Neural progenitor cell (in vitro differentiated cells): ENCODE results near the gene ANAPC7.

Experiments
- CTCF ChIP-seq: fragments of 200-600 bp; sonication (generic); IDR thresholded peaks from 2 replicates; pipeline ENCODE4 v1.5.1; 2017; ENCODE audit warnings: antibody characterized with exemption, mild to moderate bottlenecking
- EZH2 ChIP-seq: fragments of 200-600 bp; sonication (generic); IDR thresholded peaks from 2 replicates; pipeline ENCODE4 v1.6.1; 2017; ENCODE audit warnings: antibody characterized with exemption, mild to moderate bottlenecking, moderate library complexity

GRCh38 chr12:110370732-110371231 lies 32.7 kb downstream of the ANAPC7 start:
- TF ChIP-seq CTCF (no peak), EZH2 (no peak)
